ENCODE measurements around the gene EXT2.

The EXT2 gene

DNA sequence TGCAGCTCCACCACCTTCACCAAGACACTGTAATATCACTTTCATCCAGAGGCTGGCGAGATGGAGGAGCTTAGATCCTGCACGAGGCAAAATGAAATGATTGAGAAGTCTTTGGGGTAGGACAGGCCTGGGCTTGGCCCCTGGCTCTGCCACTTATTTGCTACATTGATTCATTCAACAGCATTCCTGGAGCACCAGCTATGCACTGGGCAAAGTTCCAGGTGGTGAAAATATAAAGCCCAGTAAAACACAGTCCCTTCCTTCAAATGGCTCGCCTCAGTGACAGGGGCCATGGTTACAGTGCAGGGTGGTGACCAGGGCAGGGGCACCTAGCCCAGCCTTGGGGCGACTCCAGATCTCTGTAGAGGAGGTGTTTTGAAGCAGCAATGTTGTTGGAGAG, 194.7 kb downstream of the EXT2 start:
- no peak overlapping the region for H3K4me3 ChIP-seq (ENCODE audit: low read depth, low read length)
- peaks cover 11% of the 10 kb centered on the region for H3K4me1 ChIP-seq (ENCODE audit: control insufficient read depth, insufficient read depth, low read length, unreplicated experiment)
- no peak overlapping the region for H2AFZ ChIP-seq (ENCODE audit: low read length, unreplicated experiment)
- no peaks in the 10 kb centered on the region for H3K36me3 ChIP-seq (ENCODE audit: insufficient read depth, low read length)
- H3K27ac ChIP-seq (ENCODE audit: low read depth, low read length), result no peak overlapping the region
- H3K79me2 ChIP-seq (ENCODE audit: control insufficient read depth, insufficient read depth, low read length, unreplicated experiment), result no peaks in the 10 kb centered on the region
- H3K27me3 ChIP-seq (ENCODE audit: insufficient read depth, low read length), result no peaks in the 10 kb centered on the region

All from ACC112 (cell line).